GM12865 (cell line): ENCODE measurements around the gene NYAP2.

Experiments used
- DNase-seq: peaks from one replicate; pipeline ENCODE4 v3.0.0; 2010; ENCODE audit warnings: low read depth
- H3K4me3 ChIP-seq: 2 replicates; pipeline ENCODE4 v1.5.1; 2011; ENCODE audit warnings: mild to moderate bottlenecking, low read depth, low read length, control low read depth
- CTCF ChIP-seq: IDR thresholded peaks from 2 replicates; pipeline ENCODE4 v1.5.1; 2011; ENCODE audit warnings: low read length, control low read depth, low read depth, inconsistent platforms; ENCODE audit not compliant: insufficient read depth; ENCODE audit errors: missing control alignments

Gene NYAP2

GRCh38 chr2:225614915-225615314, 215.4 kb downstream of the NYAP2 start:
- no peak for DNase-seq
- no peak for TF ChIP-seq CTCF

GRCh38 chr2:225615514-225615913, 216.0 kb downstream of the NYAP2 start:
- no peak for TF ChIP-seq CTCF
- DNase-seq: no peak
- no peak overlapping the region for H3K4me3 ChIP-seq

More at GRCh38 chr2:225614915-225615314, 215.4 kb downstream of the NYAP2 start:
- no peak overlapping the region for H3K4me3 ChIP-seq

GRCh38 chr2:225616372-225616771, 216.9 kb downstream of the NYAP2 start:
- no peak for TF ChIP-seq CTCF
- H3K4me3 ChIP-seq: no peak overlapping the region
- no peak for DNase-seq

- no peak for DNase-seq
- H3K4me3 ChIP-seq: no peak overlapping the region
- TF ChIP-seq CTCF: no peak
Observed at GRCh38 chr2:225616848-225617247, 217.3 kb downstream of the NYAP2 start.

- H3K4me3 ChIP-seq: no peak overlapping the region
- TF ChIP-seq CTCF: no peak
Observed at GRCh38 chr2:225620227-225620626, 220.7 kb downstream of the NYAP2 start.

GRCh38 chr2:225630824-225631533, 231.5 kb downstream of the NYAP2 start:
- H3K4me3 ChIP-seq: no peak overlapping the region
- no peak for DNase-seq
- no peak for TF ChIP-seq CTCF

More at GRCh38 chr2:225620227-225620626, 220.7 kb downstream of the NYAP2 start:
- no peak for DNase-seq

- H3K4me3 ChIP-seq: no peak overlapping the region
- TF ChIP-seq CTCF: no peak
- no peak for DNase-seq
Observed at GRCh38 chr2:225632351-225632750, 232.8 kb downstream of the NYAP2 start.
